ENCODE results near the gene NEGR1. TPM values are rescaled to one million over a fixed set of nuclear protein-coding genes. Genes with fewer than 3 reads are reported as not detected.

Gene NEGR1
- total and polyA plus RNA-seq, 2 donors (not counting 3 experiments of a cell fraction or from before 2014, with no cell fraction given): 6.8 to 21.8 TPM

GRCh38 chr1:71618766-71619530 lies 663.4 kb downstream of the NEGR1 start:
- CTCF ChIA-PET: interaction anchor here (1.3 kb wide), 1 partner anchor 11 kb away, joined by 4 read pairs; no protein-coding TSS in a partner anchor
- Histone ChIP-seq H3K4me3 (replicated peaks in 1 of 3; ENCODE audit: insufficient read depth in 1 of 3, low read depth in 1 of 3, low read length in 3 of 3) (no peak overlapping the region), H3K27ac (ENCODE audit: insufficient read depth, low read depth, low read length) (no peak overlapping the region), H4K20me1 (replicated peaks; ENCODE audit: control insufficient read depth, extremely low read depth, insufficient read depth, low read length) (no peaks in the 10 kb centered on the region), H3K4me1 (ENCODE audit: control insufficient read depth, extremely low read depth, insufficient read depth, low read length) (no peaks in the 10 kb centered on the region), H3K79me2 (ENCODE audit: control insufficient read depth, insufficient read depth, low read length) (no peaks in the 10 kb centered on the region), H3K9ac (replicated peaks; ENCODE audit: extremely low read depth, insufficient read depth, low read length) (no peak overlapping the region), H3K36me3 (ENCODE audit: control insufficient read depth in 2 of 2, extremely low read depth in 1 of 2, insufficient read depth in 2 of 2, low read length in 2 of 2) (no peaks in the 10 kb centered on the region), H3K4me2 (ENCODE audit: insufficient read depth, low read length) (no peak overlapping the region), H3K9me3 (replicated peaks; ENCODE audit: control insufficient read depth, insufficient read depth, low read length) (no peaks in the 10 kb centered on the region), H3K9me1 (replicated peaks; ENCODE audit: control insufficient read depth, extremely low read depth, insufficient read depth, low read length) (no peaks in the 10 kb centered on the region), H3K27me3 (ENCODE audit: control insufficient read depth in 2 of 2, insufficient read depth in 2 of 2, low read length in 2 of 2) (no peaks in the 10 kb centered on the region), H2AFZ (ENCODE audit: low read depth, low read length) (no peak overlapping the region)
- BruUV-seq (replicated peaks): no TSS peak
- dilution Hi-C loops (cut with MboI; ENCODE audit: extremely low pct_ligation_motif_present, low sequenced_read_pairs) (no loop called here), intact Hi-C loops (cut with micrococcal nuclease) (no loop called here)
- DNase-seq (ENCODE audit: low read depth, low spot score): no peak
- TF ChIP-seq GATA2 (IDR thresholded peaks at IDR 0.05; ENCODE audit: insufficient read depth, insufficient read length, low read depth, low read length) (no peak), MYC (IDR thresholded peaks at IDR 0.05; ENCODE audit: low read depth, low read length) (no peak), EZH2 (IDR thresholded peaks at IDR 0.05; ENCODE audit: borderline replicate concordance, low read depth, low read length, severe bottlenecking) (no peak), MAX (IDR thresholded peaks at IDR 0.05; ENCODE audit: insufficient read depth, insufficient read length) (no peak), CTCF (IDR thresholded peaks at IDR 0.05; ENCODE audit: extremely low read depth in 1 of 2, insufficient read depth in 1 of 2, low read depth in 1 of 2, low read length in 2 of 2) (no peak), POLR2A (IDR thresholded peaks at IDR 0.05; ENCODE audit: low read depth, low read length) (no peak), FOS (IDR thresholded peaks at IDR 0.05; ENCODE audit: borderline replicate concordance, insufficient read depth, low read length) (no peak), JUN (IDR thresholded peaks at IDR 0.05; ENCODE audit: borderline replicate concordance, insufficient read depth, insufficient read length, low read depth) (no peak), POLR2AphosphoS5 (IDR thresholded peaks at IDR 0.05; ENCODE audit: insufficient read depth, low read depth, low read length) (no peak)
- no peak for FAIRE-seq
- POLR2A ChIA-PET: no interaction called here
